Naive thymus-derived CD8-positive, alpha-beta T cell (primary cell): Measurements from ENCODE around the gene RPL29. TPM values are rescaled to one million over a fixed set of nuclear protein-coding genes. Genes with fewer than 3 reads are reported as not detected.

Source experiments
- ATAC-seq, 2 donors: fragments of 150-1000 bp; cut with Tn5 transposase in 1 of 2; sonication (Bioruptor Pico), chemical (Tn5 transposase) in 1 of 2; 1 replicate in 1 of 2; 2 replicates in 1 of 2; pipeline ENCODE4 v1.10.0; 2021; ENCODE audit warnings: mild to moderate bottlenecking in 2 of 2, moderate library complexity in 2 of 2
- POLR2A ChIA-PET: fragments of 350-600 bp; sonication (Branson Sonifier 250); formaldehyde crosslinking; loops from one replicate; lab custom pipeline; 2021; ENCODE audit warnings: antibody characterized with exemption; lab: Charles Lee
- DNase-seq, 10 donors: peaks; one replicate each; pipeline versions ENCODE4 v3.0.0 to v3.0.0-alpha.2; 2020 to 2022
- H3K27ac Mint-ChIP-seq, 10 donors: one replicate each; pipeline ENCODE4 v1.8.0; 2020 to 2022; ENCODE audit warnings: mild to moderate bottlenecking in 10 of 10, mixed read lengths in 10 of 10, moderate library complexity in 4 of 10, inconsistent platforms in 1 of 10
- H3K27me3 Mint-ChIP-seq, 5 donors: one replicate each; pipeline ENCODE4 v1.8.0; 2021 to 2022; ENCODE audit warnings: mixed read lengths in 5 of 5
- H3K36me3 Mint-ChIP-seq, 3 donors: one replicate each; pipeline ENCODE4 v1.8.0; 2020 to 2022; ENCODE audit warnings: mixed read lengths in 3 of 3, mild to moderate bottlenecking in 2 of 3, inconsistent platforms in 1 of 3
- H3K4me1 Mint-ChIP-seq, 4 donors: one replicate each; pipeline ENCODE4 v1.8.0; 2021 to 2022; ENCODE audit warnings: mixed read lengths in 4 of 4
- H3K4me3 Mint-ChIP-seq, 10 donors: one replicate each; pipeline ENCODE4 v1.8.0; 2020 to 2022; ENCODE audit warnings: mild to moderate bottlenecking in 10 of 10, mixed read lengths in 10 of 10, moderate library complexity in 6 of 10, inconsistent platforms in 1 of 10
- H3K9me3 Mint-ChIP-seq, 9 donors: one replicate each; pipeline ENCODE4 v1.8.0; 2020 to 2022; ENCODE audit warnings: mixed read lengths in 9 of 9, mild to moderate bottlenecking in 3 of 9, inconsistent platforms in 1 of 9, moderate library complexity in 1 of 9
- polyA plus RNA-seq, 3 donors: library from polyadenylated mRNA; unstranded; fragments of 300-500 nt; fragmentation: Illumina TruSeq; gene quantifications; one replicate each; pipeline ENCODE4 v1.2.3, GENCODE V29; 2021
- total RNA-seq, 8 experiments: library from RNA in 2 of 8; stranded (reverse) in 2 of 8; gene quantifications; one replicate each; pipeline ENCODE4 v1.2.3 and lab custom pipeline; 2021 to 2026

Gene RPL29
- total and polyA plus RNA-seq, 5 experiments from 2014 or later: 1,232 to 1,741 (median 1,632) TPM

GRCh38 chr3:51966486-51966885 is 29.2 kb downstream of the RPL29 start:
- Mint-ChIP-seq H3K4me3 (peak overlapping the region; percentile 67 to 89 (median 81)), H3K27me3 (no peaks in the 10 kb centered on the region), H3K27ac (peak overlapping the region in 7 of 10 donors; percentile 37 to 94 (median 72)), H3K36me3 (no peaks in the 10 kb centered on the region), H3K9me3 (no peaks in the 10 kb centered on the region), H3K4me1 (peaks cover 13 to 41% (median 28%) of the 10 kb centered on the region in 4 donors)
- no peak for ATAC-seq
- no peak for DNase-seq
- POLR2A ChIA-PET: interaction anchor here (1.2 to 1.3 kb wide), 4 partner anchors 8 to 29 kb away, joined by 3 to 4 read pairs (median 4); partner anchors contain the start of genes ABHD14B, PARP3, RPL29 and RRP9

- H3K27ac Mint-ChIP-seq: peak overlapping the region in 3 of 10 donors; percentile 27 to 92 (median 51)
- H3K27me3 Mint-ChIP-seq: no peaks in the 10 kb centered on the region
- H3K4me1 Mint-ChIP-seq: peaks cover 13 to 41% (median 28%) of the 10 kb centered on the region in 4 donors
- H3K9me3 Mint-ChIP-seq: no peaks in the 10 kb centered on the region
- DNase-seq (no peak), ATAC-seq (no peak)
- no peaks in the 10 kb centered on the region for H3K36me3 Mint-ChIP-seq
- POLR2A ChIA-PET: interaction anchor here (1.2 to 1.3 kb wide), 4 partner anchors 8 to 29 kb away, joined by 3 to 4 read pairs (median 4); partner anchors contain the start of genes ABHD14B, PARP3, RPL29 and RRP9
- H3K4me3 Mint-ChIP-seq: peak overlapping the region in 9 of 10 donors; percentile 54 to 89 (median 70)
Measured at GRCh38 chr3:51966016-51966415, 29.7 kb downstream of the RPL29 start.

- Mint-ChIP-seq H3K36me3 (peaks cover 0 to 1% (median 0%) of the 10 kb centered on the region in 3 donors), H3K27me3 (no peaks in the 10 kb centered on the region), H3K9me3 (no peaks in the 10 kb centered on the region), H3K4me1 (peaks cover 13 to 38% (median 25%) of the 10 kb centered on the region in 4 donors), H3K4me3 (no peak overlapping the region), H3K27ac (no peak overlapping the region)
- POLR2A ChIA-PET: interaction anchor here (1.9 to 2.5 kb wide), 2 partner anchors 9 to 18 kb away, joined by 6 to 11 read pairs; partner anchors contain the start of gene ABHD14B
- DNase-seq: no peak
- no peak for ATAC-seq
Measured at GRCh38 chr3:51964521-51964920, 31.2 kb downstream of the RPL29 start.

GRCh38 chr3:51963951-51964451 is 31.7 kb downstream of the RPL29 start:
- DNase-seq (peak in 1 of 10 donors; percentile 60), ATAC-seq (no peak)
- peaks cover 0 to 1% (median 0%) of the 10 kb centered on the region in 3 donors for H3K36me3 Mint-ChIP-seq
- H3K27ac Mint-ChIP-seq: no peak overlapping the region
- H3K27me3 Mint-ChIP-seq: no peaks in the 10 kb centered on the region
- peaks cover 13 to 34% (median 23%) of the 10 kb centered on the region in 4 donors for H3K4me1 Mint-ChIP-seq
- POLR2A ChIA-PET: interaction anchor here (1.9 to 2.5 kb wide), 2 partner anchors 10 to 18 kb away, joined by 6 to 11 read pairs; partner anchors contain the start of gene ABHD14B
- no peaks in the 10 kb centered on the region for H3K9me3 Mint-ChIP-seq
- no peak overlapping the region for H3K4me3 Mint-ChIP-seq

GRCh38 chr3:51962854-51963530 is 32.7 kb downstream of the RPL29 start:
- peaks cover 0 to 4% (median 4%) of the 10 kb centered on the region in 3 donors for H3K36me3 Mint-ChIP-seq
- H3K9me3 Mint-ChIP-seq: no peaks in the 10 kb centered on the region
- POLR2A ChIA-PET: interaction anchor here (1.9 to 2.5 kb wide), 2 partner anchors 11 to 19 kb away, joined by 6 to 11 read pairs; partner anchors contain the start of gene ABHD14B
- ATAC-seq (no peak), DNase-seq (peak in 1 of 10 donors; percentile 26)
- no peak overlapping the region for H3K4me3 Mint-ChIP-seq
- H3K4me1 Mint-ChIP-seq: peaks cover 7 to 23% (median 16%) of the 10 kb centered on the region in 4 donors
- no peak overlapping the region for H3K27ac Mint-ChIP-seq
- peaks cover 0 to 7% (median 2%) of the 10 kb centered on the region in 5 donors for H3K27me3 Mint-ChIP-seq

GRCh38 chr3:51961602-51962569 is 33.8 kb downstream of the RPL29 start:
- ATAC-seq: no peak
- Mint-ChIP-seq H3K27ac (no peak overlapping the region), H3K4me3 (no peak overlapping the region), H3K9me3 (no peaks in the 10 kb centered on the region), H3K27me3 (peaks cover 0 to 8% (median 2%) of the 10 kb centered on the region in 5 donors), H3K4me1 (peaks cover 4 to 21% (median 13%) of the 10 kb centered on the region in 4 donors), H3K36me3 (peaks cover 0 to 4% (median 4%) of the 10 kb centered on the region in 3 donors)
- POLR2A ChIA-PET: no interaction called here
- peak in 1 of 10 donors; percentile 32 for DNase-seq

- Mint-ChIP-seq H3K4me3 (no peak overlapping the region), H3K27ac (peak overlapping the region in 1 of 10 donors; percentile 15), H3K4me1 (peaks cover 5 to 20% (median 10%) of the 10 kb centered on the region in 4 donors), H3K36me3 (peaks cover 0 to 4% (median 4%) of the 10 kb centered on the region in 3 donors), H3K9me3 (no peaks in the 10 kb centered on the region), H3K27me3 (peaks cover 0 to 8% (median 2%) of the 10 kb centered on the region in 5 donors)
- POLR2A ChIA-PET: no interaction called here
- ATAC-seq: no peak
- peak in 1 of 10 donors; percentile 57 for DNase-seq
Measured at GRCh38 chr3:51961011-51961410, 34.7 kb downstream of the RPL29 start.

- DNase-seq (no peak), ATAC-seq (no peak)
- peaks cover 4 to 16% (median 6%) of the 10 kb centered on the region in 4 donors for H3K4me1 Mint-ChIP-seq
- peaks cover 0 to 4% (median 4%) of the 10 kb centered on the region in 3 donors for H3K36me3 Mint-ChIP-seq
- H3K9me3 Mint-ChIP-seq: no peaks in the 10 kb centered on the region
- H3K27ac Mint-ChIP-seq: no peak overlapping the region
- no peak overlapping the region for H3K4me3 Mint-ChIP-seq
- POLR2A ChIA-PET: no interaction called here
- H3K27me3 Mint-ChIP-seq: peaks cover 0 to 8% (median 2%) of the 10 kb centered on the region in 5 donors
Measured at GRCh38 chr3:51960386-51960785, 35.3 kb downstream of the RPL29 start.

GRCh38 chr3:51959651-51960050 is 36.0 kb downstream of the RPL29 start:
- Mint-ChIP-seq H3K27ac (no peak overlapping the region), H3K4me1 (peaks cover 0 to 9% (median 5%) of the 10 kb centered on the region in 4 donors), H3K27me3 (peaks cover 0 to 16% (median 4%) of the 10 kb centered on the region in 5 donors), H3K9me3 (no peaks in the 10 kb centered on the region), H3K36me3 (peaks cover 0 to 4% (median 4%) of the 10 kb centered on the region in 3 donors), H3K4me3 (no peak overlapping the region)
- DNase-seq (peak in 1 of 10 donors; percentile 45), ATAC-seq (no peak)
- POLR2A ChIA-PET: interaction anchor here (0.5 kb wide), 1 partner anchor 36 kb away, joined by 3 read pairs; the partner anchor contains the start of gene RPL29

- H3K4me3 Mint-ChIP-seq: peak overlapping the region in 1 of 10 donors; percentile 51
- POLR2A ChIA-PET: interaction anchor here (0.8 to 1.4 kb wide), 2 partner anchors 15 to 16 kb away, joined by 3 to 5 read pairs; partner anchors contain the start of genes ABHD14A and ABHD14B
- DNase-seq: peak in 1 of 10 donors; percentile 52
Measured at GRCh38 chr3:51958603-51959521, 36.8 kb downstream of the RPL29 start.

More at GRCh38 chr3:51958603-51959521, 36.8 kb downstream of the RPL29 start:
- Mint-ChIP-seq H3K27ac (peak overlapping the region in 2 of 10 donors; percentile 7 to 85), H3K9me3 (no peaks in the 10 kb centered on the region), H3K27me3 (peaks cover 2 to 24% (median 8%) of the 10 kb centered on the region in 5 donors), H3K36me3 (peaks cover 0 to 4% (median 4%) of the 10 kb centered on the region in 3 donors), H3K4me1 (peaks cover 0 to 12% (median 8%) of the 10 kb centered on the region in 4 donors)
- ATAC-seq: no peak
